K562 (cell line): ENCODE measurements around the gene EMX2. TPM values are rescaled to one million over a fixed set of nuclear protein-coding genes. Genes with fewer than 3 reads are reported as not detected.

Source experiments
- ATF1 ChIP-seq, 2 experiments: fragments of 450-650 bp in 1 of 2; IDR thresholded peaks; 2 replicates each; pipeline ENCODE4 v1.6.1; 2016; ENCODE audit warnings: missing compliant biosample characterization in 1 of 2, missing genetic modification characterization in 1 of 2
- CBFA2T3 ChIP-seq: fragments of 450-650 bp; IDR thresholded peaks from 2 replicates; pipeline ENCODE4 v1.6.1; 2017
- DACH1 ChIP-seq: fragments of 450-650 bp; IDR thresholded peaks from 2 replicates; pipeline ENCODE4 v1.6.1; 2018; ENCODE audit not compliant: partially characterized antibody
- EHMT2 ChIP-seq: fragments of 450-650 bp; IDR thresholded peaks from 2 replicates; pipeline ENCODE4 v1.6.1; 2018; ENCODE audit warnings: antibody characterized with exemption
- HNRNPUL1 ChIP-seq: fragments of 200-400 bp; formaldehyde crosslinking; IDR thresholded peaks from 2 replicates; pipeline ENCODE4 v1.6.1; 2017; ENCODE audit warnings: low read length
- MYNN ChIP-seq, 2 experiments: sonication (generic); formaldehyde crosslinking in 1 of 2; IDR thresholded peaks; 2 replicates each; pipeline versions ENCODE4 v1.5.0 to v1.6.1; 2016 to 2020; ENCODE audit warnings: antibody characterized with exemption in 1 of 2, missing genetic modification reagents in 1 of 2
- POLR2AphosphoS2 ChIP-seq: IDR thresholded peaks from 2 replicates; pipeline ENCODE4 v1.6.1; 2012; ENCODE audit warnings: low read length, improper control_type of control experiment
- SP1 ChIP-seq: sonication (generic); formaldehyde crosslinking; IDR thresholded peaks from 2 replicates; pipeline ENCODE4 v1.8.1; 2022; ENCODE audit warnings: mild to moderate bottlenecking, missing genetic modification reagents
- SUPT5H ChIP-seq: fragments of 450-650 bp; IDR thresholded peaks from 2 replicates; pipeline ENCODE4 v1.6.1; 2016
- TCF7 ChIP-seq: sonication (generic); IDR thresholded peaks from 2 replicates; pipeline ENCODE4 v1.6.1; 2016; ENCODE audit warnings: antibody characterized with exemption, borderline replicate concordance
- polyA plus RNA-seq, 8 experiments: library from polyadenylated mRNA; depleted of rRNA in 4 of 8; stranded (reverse) in 5 of 8; unstranded in 3 of 8; fragments of >200 nt; fragmentation: Nextera tagmentation in 2 of 8; fragmentation: Illumina TruSeq in 1 of 8; extraction: Ambion mirVana in 2 of 8; extraction: Trizol in 1 of 8; gene quantifications; 2 replicates each; pipeline versions ENCODE4 v1.2.1 to v1.2.3, GENCODE V29; 2011 to 2014; ENCODE audit warnings: inconsistent platforms in 1 of 8, missing spikeins in 1 of 8
- total RNA-seq, 7 experiments: library from RNA; depleted of rRNA in 6 of 7; stranded (reverse); fragments of >200 nt in 6 of 7; fragmentation: Illumina TruSeq in 2 of 7; extraction: Trizol in 2 of 7; gene quantifications; 2 replicates each; pipeline versions ENCODE4 v1.2.1 to v1.2.3, GENCODE V29; 2011 to 2021; ENCODE audit warnings: low replicate concordance in 1 of 7
- TF ChIP-seq, protein P1 (sequence below): fragments of 250-450 bp; sonication (Bioruptor Pico); IDR thresholded peaks from 2 replicates; pipeline ENCODE4 v1.8.0; 2021; ENCODE audit warnings: moderate library complexity, mild to moderate bottlenecking, inconsistent platforms
- TF ChIP-seq, protein P2 (sequence below): fragments of 450-650 bp; formaldehyde crosslinking; IDR thresholded peaks from 2 replicates; pipeline ENCODE4 v1.4.0; 2022; ENCODE audit warnings: missing genetic modification characterization
- TF ChIP-seq, protein P3 (sequence below): fragments of 250-450 bp; sonication (Bioruptor Pico); IDR thresholded peaks from 2 replicates; pipeline ENCODE4 v1.9.0; 2021; ENCODE audit warnings: mild to moderate bottlenecking, inconsistent platforms
- TF ChIP-seq, protein P4 (sequence below): sonication (generic); formaldehyde crosslinking; IDR thresholded peaks from 2 replicates; pipeline ENCODE4 v1.8.0; 2022; ENCODE audit warnings: missing genetic modification reagents, mild to moderate bottlenecking, moderate library complexity, borderline replicate concordance
- TF ChIP-seq, protein P5 (sequence below): fragments of 250-450 bp; sonication (Bioruptor Pico); IDR thresholded peaks from 2 replicates; pipeline ENCODE4 v1.5.0; 2020; ENCODE audit warnings: mild to moderate bottlenecking
- TF ChIP-seq, protein P6 (sequence below): fragments of 450-650 bp; formaldehyde crosslinking; IDR thresholded peaks from 2 replicates; pipeline ENCODE4 v1.4.0; 2020; ENCODE audit warnings: mild to moderate bottlenecking, moderate library complexity

EMX2 gene
- total and polyA plus RNA-seq, 9 of the 15 experiments (the other 6 are each of a cell fraction or from before 2014, with no cell fraction given) = not detected

DNA sequence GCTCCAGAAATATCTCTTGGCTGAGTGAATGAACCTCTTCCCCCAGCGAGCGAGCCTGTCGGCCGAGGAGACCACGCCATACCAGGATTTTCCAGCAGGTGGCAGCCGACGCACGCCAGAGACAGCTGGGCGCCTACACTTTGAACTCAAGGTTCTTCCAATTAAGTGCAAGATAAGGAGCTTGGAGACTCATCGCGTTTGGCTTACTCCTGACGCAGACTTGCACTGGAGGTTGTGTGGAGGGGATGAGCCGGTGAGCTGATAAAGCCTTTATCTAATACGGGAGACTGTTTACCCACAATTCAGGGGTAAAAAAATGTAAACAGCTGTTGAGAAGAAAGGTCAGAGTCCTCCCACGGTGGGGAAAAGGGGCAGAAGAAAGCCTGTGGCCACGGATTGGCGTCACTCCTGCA, 45.9 kb upstream of the EMX2 start (continued):
- TF ChIP-seq EHMT2 = no peak
- no peak for TF ChIP-seq POLR2AphosphoS2
- TF ChIP-seq ATF1 (CRISPR knock-in tag; IDR thresholded peaks at IDR 0.05) = no peak
- TF ChIP-seq ATF1 (tag; IDR thresholded peaks at IDR 0.05) = 0 out of 2 replicates have a peak, but pooled peaks have one; percentile 18
- TF ChIP-seq, protein P1, sequence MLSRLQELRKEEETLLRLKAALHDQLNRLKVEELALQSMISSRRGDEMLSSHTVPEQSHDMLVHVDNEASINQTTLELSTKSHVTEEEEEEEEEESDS (CRISPR knock-in tag) = no peak
- TF ChIP-seq, protein P2, sequence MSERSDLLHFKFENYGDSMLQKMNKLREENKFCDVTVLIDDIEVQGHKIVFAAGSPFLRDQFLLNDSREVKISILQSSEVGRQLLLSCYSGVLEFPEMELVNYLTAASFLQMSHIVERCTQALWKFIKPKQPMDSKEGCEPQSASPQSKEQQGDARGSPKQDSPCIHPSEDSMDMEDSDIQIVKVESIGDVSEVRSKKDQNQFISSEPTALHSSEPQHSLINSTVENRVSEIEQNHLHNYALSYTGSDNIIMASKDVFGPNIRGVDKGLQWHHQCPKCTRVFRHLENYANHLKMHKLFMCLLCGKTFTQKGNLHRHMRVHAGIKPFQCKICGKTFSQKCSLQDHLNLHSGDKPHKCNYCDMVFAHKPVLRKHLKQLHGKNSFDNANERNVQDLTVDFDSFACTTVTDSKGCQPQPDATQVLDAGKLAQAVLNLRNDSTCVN (CRISPR knock-in tag) = no peak
- TF ChIP-seq, protein P3, sequence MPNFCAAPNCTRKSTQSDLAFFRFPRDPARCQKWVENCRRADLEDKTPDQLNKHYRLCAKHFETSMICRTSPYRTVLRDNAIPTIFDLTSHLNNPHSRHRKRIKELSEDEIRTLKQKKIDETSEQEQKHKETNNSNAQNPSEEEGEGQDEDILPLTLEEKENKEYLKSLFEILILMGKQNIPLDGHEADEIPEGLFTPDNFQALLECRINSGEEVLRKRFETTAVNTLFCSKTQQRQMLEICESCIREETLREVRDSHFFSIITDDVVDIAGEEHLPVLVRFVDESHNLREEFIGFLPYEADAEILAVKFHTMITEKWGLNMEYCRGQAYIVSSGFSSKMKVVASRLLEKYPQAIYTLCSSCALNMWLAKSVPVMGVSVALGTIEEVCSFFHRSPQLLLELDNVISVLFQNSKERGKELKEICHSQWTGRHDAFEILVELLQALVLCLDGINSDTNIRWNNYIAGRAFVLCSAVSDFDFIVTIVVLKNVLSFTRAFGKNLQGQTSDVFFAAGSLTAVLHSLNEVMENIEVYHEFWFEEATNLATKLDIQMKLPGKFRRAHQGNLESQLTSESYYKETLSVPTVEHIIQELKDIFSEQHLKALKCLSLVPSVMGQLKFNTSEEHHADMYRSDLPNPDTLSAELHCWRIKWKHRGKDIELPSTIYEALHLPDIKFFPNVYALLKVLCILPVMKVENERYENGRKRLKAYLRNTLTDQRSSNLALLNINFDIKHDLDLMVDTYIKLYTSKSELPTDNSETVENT (CRISPR knock-in tag) = no peak
- TF ChIP-seq SUPT5H = no peak
- TF ChIP-seq CBFA2T3 = peak; percentile 58
- TF ChIP-seq TCF7 = peak; percentile 75; the same call in 1 of the 2 replicates
- TF ChIP-seq, protein P4, sequence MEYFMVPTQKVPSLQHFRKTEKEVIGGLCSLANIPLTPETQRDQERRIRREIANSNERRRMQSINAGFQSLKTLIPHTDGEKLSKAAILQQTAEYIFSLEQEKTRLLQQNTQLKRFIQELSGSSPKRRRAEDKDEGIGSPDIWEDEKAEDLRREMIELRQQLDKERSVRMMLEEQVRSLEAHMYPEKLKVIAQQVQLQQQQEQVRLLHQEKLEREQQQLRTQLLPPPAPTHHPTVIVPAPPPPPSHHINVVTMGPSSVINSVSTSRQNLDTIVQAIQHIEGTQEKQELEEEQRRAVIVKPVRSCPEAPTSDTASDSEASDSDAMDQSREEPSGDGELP (CRISPR knock-in tag) = peak; percentile 89
- TF ChIP-seq MYNN (IDR thresholded peaks at IDR 0.05) = 0 out of 2 replicates have a peak, but pooled peaks have one; percentile 40
- TF ChIP-seq MYNN (CRISPR knock-in tag; IDR thresholded peaks at IDR 0.05) = no peak
- TF ChIP-seq, protein P5, sequence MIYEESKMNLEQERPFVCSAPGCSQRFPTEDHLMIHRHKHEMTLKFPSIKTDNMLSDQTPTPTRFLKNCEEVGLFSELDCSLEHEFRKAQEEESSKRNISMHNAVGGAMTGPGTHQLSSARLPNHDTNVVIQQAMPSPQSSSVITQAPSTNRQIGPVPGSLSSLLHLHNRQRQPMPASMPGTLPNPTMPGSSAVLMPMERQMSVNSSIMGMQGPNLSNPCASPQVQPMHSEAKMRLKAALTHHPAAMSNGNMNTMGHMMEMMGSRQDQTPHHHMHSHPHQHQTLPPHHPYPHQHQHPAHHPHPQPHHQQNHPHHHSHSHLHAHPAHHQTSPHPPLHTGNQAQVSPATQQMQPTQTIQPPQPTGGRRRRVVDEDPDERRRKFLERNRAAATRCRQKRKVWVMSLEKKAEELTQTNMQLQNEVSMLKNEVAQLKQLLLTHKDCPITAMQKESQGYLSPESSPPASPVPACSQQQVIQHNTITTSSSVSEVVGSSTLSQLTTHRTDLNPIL (CRISPR knock-in tag) = no peak
- TF ChIP-seq, protein P6, sequence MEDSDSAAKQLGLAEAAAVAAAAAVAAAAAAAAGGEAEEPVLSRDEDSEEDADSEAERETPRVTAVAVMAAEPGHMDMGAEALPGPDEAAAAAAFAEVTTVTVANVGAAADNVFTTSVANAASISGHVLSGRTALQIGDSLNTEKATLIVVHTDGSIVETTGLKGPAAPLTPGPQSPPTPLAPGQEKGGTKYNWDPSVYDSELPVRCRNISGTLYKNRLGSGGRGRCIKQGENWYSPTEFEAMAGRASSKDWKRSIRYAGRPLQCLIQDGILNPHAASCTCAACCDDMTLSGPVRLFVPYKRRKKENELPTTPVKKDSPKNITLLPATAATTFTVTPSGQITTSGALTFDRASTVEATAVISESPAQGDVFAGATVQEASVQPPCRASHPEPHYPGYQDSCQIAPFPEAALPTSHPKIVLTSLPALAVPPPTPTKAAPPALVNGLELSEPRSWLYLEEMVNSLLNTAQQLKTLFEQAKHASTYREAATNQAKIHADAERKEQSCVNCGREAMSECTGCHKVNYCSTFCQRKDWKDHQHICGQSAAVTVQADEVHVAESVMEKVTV (CRISPR knock-in tag) = peak; percentile 68
- TF ChIP-seq HNRNPUL1 = no peak
- TF ChIP-seq SP1 (CRISPR knock-in tag) = 0 out of 2 replicates have a peak, but pooled peaks have one; percentile 21
- TF ChIP-seq DACH1 = peak; percentile 29
